MM.1S (cell line): Measurements from ENCODE around the gene TRPT1.

Source experiments
- DNase-seq: peaks from one replicate; pipeline ENCODE4 v3.0.0-alpha.2; 2015
- H2AFZ ChIP-seq: fragments of 300-600 bp; sonication (generic); 2 replicates; pipeline ENCODE4 v1.6.0; 2016; ENCODE audit warnings: antibody characterized with exemption, low read length
- H3F3A ChIP-seq: fragments of 300-600 bp; sonication (generic); 2 replicates; pipeline ENCODE4 v1.6.1; 2016; ENCODE audit warnings: mild to moderate bottlenecking, antibody characterized with exemption, low read length, moderate library complexity, mixed read lengths; ENCODE audit not compliant: insufficient read depth
- H3K27ac ChIP-seq: fragments of 300-600 bp; sonication (generic); 2 replicates; pipeline ENCODE4 v1.5.1; 2016; ENCODE audit warnings: mild to moderate bottlenecking, low read length
- H3K27me3 ChIP-seq: fragments of 300-600 bp; sonication (generic); replicated peaks from 2 replicates; pipeline ENCODE4 v1.6.0; 2016; ENCODE audit warnings: low read length; ENCODE audit not compliant: insufficient read depth
- H3K36me3 ChIP-seq: fragments of 300-600 bp; sonication (generic); replicated peaks from 2 replicates; pipeline ENCODE4 v1.6.1; 2016; ENCODE audit warnings: mild to moderate bottlenecking, low read length, mixed read lengths; ENCODE audit not compliant: insufficient read depth
- H3K4me1 ChIP-seq: fragments of 300-600 bp; sonication (generic); 2 replicates; pipeline ENCODE4 v1.6.1; 2016; ENCODE audit warnings: low read length, mixed read lengths
- H3K4me2 ChIP-seq: fragments of 300-600 bp; sonication (generic); 2 replicates; pipeline ENCODE4 v1.6.0; 2016; ENCODE audit warnings: low read depth, low read length
- H3K4me3 ChIP-seq: fragments of 300-600 bp; sonication (generic); 2 replicates; pipeline ENCODE4 v1.5.1; 2016; ENCODE audit warnings: low read length, mixed read lengths
- H3K79me2 ChIP-seq: fragments of 300-600 bp; sonication (generic); 2 replicates; pipeline ENCODE4 v1.6.1; 2016; ENCODE audit warnings: mixed run types, low read length, mixed read lengths
- H3K9ac ChIP-seq: fragments of 300-600 bp; sonication (generic); 2 replicates; pipeline ENCODE4 v1.6.1; 2016; ENCODE audit warnings: low read length, mixed read lengths
- H3K9me2 ChIP-seq: fragments of 300-600 bp; sonication (generic); replicated peaks from 2 replicates; pipeline ENCODE4 v1.6.1; 2016; ENCODE audit warnings: mild to moderate bottlenecking, low read length, mixed read lengths; ENCODE audit not compliant: insufficient read depth
- H3K9me3 ChIP-seq: fragments of 300-600 bp; sonication (generic); replicated peaks from 2 replicates; pipeline ENCODE4 v1.6.1; 2016; ENCODE audit warnings: mild to moderate bottlenecking, low read length, mixed read lengths; ENCODE audit not compliant: insufficient read depth
- H4K20me1 ChIP-seq: fragments of 300-600 bp; sonication (generic); 2 replicates; pipeline ENCODE4 v1.6.1; 2016; ENCODE audit warnings: mild to moderate bottlenecking, low read length, moderate library complexity, mixed read lengths; ENCODE audit not compliant: insufficient read depth
- EZH2 ChIP-seq: fragments of 300-600 bp; sonication (generic); optimal IDR thresholded peaks from 2 replicates; pipeline ENCODE3; 2017; ENCODE audit warnings: low read depth, mild to moderate bottlenecking, antibody characterized with exemption, low read length, mixed read lengths
- EZH2phosphoT487 ChIP-seq: fragments of 300-600 bp; sonication (generic); IDR thresholded peaks from 2 replicates; pipeline ENCODE4 v1.6.1; 2018; ENCODE audit warnings: antibody characterized with exemption, low read length
- TF ChIP-seq, protein P1 (sequence below): fragments of 300-600 bp; sonication (generic); IDR thresholded peaks from 2 replicates; pipeline ENCODE4 v1.5.1; 2016; ENCODE audit warnings: antibody characterized with exemption, low read length, mixed read lengths

TRPT1 gene

DNA sequence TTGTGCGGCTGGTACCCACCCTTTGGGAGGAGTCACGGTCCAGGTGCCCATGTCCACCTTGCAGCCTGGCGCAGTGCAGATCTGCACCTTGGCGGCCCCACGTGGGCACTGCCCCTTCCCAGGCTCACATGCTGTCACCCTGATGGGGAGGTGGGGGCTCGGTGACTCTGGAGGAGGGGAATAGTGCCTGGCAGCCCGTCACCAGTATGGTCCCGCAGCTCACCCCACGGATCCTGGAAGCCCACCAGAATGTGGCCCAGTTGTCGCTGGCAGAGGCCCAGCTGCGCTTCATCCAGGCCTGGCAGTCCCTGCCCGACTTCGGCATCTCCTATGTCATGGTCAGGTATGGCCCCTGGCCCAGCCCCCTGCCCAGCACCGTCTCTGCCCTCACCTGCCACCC lies 5.2 kb downstream of the TRPT1 start:
- Histone ChIP-seq H3K4me2 (no peak overlapping the region), H3K4me1 (no peaks in the 10 kb centered on the region)

DNA sequence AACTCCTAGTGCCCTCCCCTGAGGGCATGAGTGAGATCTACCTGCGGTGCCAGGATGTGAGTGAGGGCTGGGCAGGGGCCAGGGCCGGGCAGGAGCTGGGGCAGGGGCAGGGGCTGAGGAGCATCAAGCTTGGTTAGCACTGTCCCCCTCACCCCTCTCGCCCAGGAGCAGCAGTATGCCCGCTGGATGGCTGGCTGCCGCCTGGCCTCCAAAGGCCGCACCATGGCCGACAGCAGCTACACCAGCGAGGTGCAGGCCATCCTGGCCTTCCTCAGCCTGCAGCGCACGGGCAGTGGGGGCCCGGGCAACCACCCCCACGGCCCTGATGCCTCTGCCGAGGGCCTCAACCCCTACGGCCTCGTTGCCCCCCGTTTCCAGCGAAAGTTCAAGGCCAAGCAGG lies 5.7 kb downstream of the TRPT1 start:
- Histone ChIP-seq H3K9me3 (no peaks in the 10 kb centered on the region), H4K20me1 (no peaks in the 10 kb centered on the region), H3K4me3 (no peak overlapping the region), H3K9me2 (no peaks in the 10 kb centered on the region), H3K4me1 (no peaks in the 10 kb centered on the region), H3K4me2 (no peak overlapping the region), H3K27me3 (no peaks in the 10 kb centered on the region), H3K27ac (no peak overlapping the region), H2AFZ (no peak overlapping the region), H3F3A (no peaks in the 10 kb centered on the region), H3K9ac (no peak overlapping the region), H3K36me3 (no peaks in the 10 kb centered on the region), H3K79me2 (peaks cover 3% of the 10 kb centered on the region)
- TF ChIP-seq, protein P1, sequence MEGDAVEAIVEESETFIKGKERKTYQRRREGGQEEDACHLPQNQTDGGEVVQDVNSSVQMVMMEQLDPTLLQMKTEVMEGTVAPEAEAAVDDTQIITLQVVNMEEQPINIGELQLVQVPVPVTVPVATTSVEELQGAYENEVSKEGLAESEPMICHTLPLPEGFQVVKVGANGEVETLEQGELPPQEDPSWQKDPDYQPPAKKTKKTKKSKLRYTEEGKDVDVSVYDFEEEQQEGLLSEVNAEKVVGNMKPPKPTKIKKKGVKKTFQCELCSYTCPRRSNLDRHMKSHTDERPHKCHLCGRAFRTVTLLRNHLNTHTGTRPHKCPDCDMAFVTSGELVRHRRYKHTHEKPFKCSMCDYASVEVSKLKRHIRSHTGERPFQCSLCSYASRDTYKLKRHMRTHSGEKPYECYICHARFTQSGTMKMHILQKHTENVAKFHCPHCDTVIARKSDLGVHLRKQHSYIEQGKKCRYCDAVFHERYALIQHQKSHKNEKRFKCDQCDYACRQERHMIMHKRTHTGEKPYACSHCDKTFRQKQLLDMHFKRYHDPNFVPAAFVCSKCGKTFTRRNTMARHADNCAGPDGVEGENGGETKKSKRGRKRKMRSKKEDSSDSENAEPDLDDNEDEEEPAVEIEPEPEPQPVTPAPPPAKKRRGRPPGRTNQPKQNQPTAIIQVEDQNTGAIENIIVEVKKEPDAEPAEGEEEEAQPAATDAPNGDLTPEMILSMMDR = no peak
- TF ChIP-seq EZH2phosphoT487 (no peak), EZH2 (no peak)
- no peak for DNase-seq

More for the DNA sequence above, 5.2 kb downstream of the TRPT1 start:
- no peak overlapping the region for H3K9ac ChIP-seq
- H3K9me3 ChIP-seq = no peaks in the 10 kb centered on the region
- H4K20me1 ChIP-seq = no peaks in the 10 kb centered on the region
- no peak for DNase-seq
- H2AFZ ChIP-seq = no peak overlapping the region
- H3K36me3 ChIP-seq = no peaks in the 10 kb centered on the region
- no peak for TF ChIP-seq EZH2
- no peak for TF ChIP-seq EZH2phosphoT487
- TF ChIP-seq, protein P1 = no peak
- H3K27me3 ChIP-seq = no peaks in the 10 kb centered on the region
- H3K4me3 ChIP-seq = no peak overlapping the region
- H3K9me2 ChIP-seq = no peaks in the 10 kb centered on the region
- peaks cover 9% of the 10 kb centered on the region for H3K79me2 ChIP-seq
- H3F3A ChIP-seq = no peaks in the 10 kb centered on the region
- H3K27ac ChIP-seq = no peak overlapping the region

DNA sequence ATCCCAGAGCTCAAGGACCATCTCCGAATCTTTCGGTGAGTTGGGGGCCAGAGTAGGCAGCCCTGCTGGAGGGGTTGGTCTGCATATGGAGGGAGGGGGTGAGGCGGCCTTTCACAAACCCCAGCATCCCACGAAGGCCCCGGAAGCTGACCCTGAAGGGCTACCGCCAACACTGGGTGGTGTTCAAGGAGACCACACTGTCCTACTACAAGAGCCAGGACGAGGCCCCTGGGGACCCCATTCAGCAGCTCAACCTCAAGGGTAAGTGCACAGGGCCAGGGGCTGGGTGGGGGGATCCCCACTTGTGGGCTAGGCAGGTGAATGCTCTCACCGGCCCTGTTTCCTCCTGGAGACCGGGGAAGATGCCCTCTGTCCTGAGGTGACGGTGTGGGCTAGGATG lies 6.2 kb downstream of the TRPT1 start:
- H3K79me2 ChIP-seq = no peaks in the 10 kb centered on the region
- no peak overlapping the region for H3K4me2 ChIP-seq
- no peak overlapping the region for H3K27ac ChIP-seq
- no peaks in the 10 kb centered on the region for H3F3A ChIP-seq
- no peak overlapping the region for H2AFZ ChIP-seq
- no peak for DNase-seq
- TF ChIP-seq, protein P1 = no peak
- TF ChIP-seq EZH2 (no peak), EZH2phosphoT487 (no peak)
- H3K4me3 ChIP-seq = no peak overlapping the region
- no peaks in the 10 kb centered on the region for H4K20me1 ChIP-seq
- H3K9me2 ChIP-seq = no peaks in the 10 kb centered on the region
- no peaks in the 10 kb centered on the region for H3K4me1 ChIP-seq
- no peaks in the 10 kb centered on the region for H3K36me3 ChIP-seq
- no peak overlapping the region for H3K9ac ChIP-seq
- H3K9me3 ChIP-seq = no peaks in the 10 kb centered on the region
- H3K27me3 ChIP-seq = no peaks in the 10 kb centered on the region

DNA sequence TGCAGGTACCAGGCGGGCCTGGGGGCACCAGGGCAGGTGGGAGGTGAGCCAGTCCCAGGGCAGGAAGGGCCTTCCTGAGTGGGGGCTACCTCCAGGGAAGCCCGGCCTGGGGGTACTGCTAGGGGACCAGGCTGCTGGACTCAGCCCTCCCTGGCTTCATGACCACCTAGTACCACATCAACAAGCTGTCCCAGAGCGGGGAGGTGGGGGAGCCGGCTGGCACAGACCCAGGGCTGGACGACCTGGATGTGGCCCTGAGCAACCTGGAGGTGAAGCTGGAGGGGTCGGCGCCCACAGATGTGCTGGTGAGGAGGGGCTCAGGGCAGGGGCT lies 6.7 kb downstream of the TRPT1 start:
- Histone ChIP-seq H4K20me1 (no peaks in the 10 kb centered on the region), H3K27ac (no peak overlapping the region)
- TF ChIP-seq, protein P1 = no peak
- TF ChIP-seq EZH2 = no peak
- no peak for TF ChIP-seq EZH2phosphoT487

More for the DNA sequence above, 6.7 kb downstream of the TRPT1 start:
- Histone ChIP-seq H3K36me3 (no peaks in the 10 kb centered on the region), H3K4me3 (no peak overlapping the region), H2AFZ (no peak overlapping the region), H3K9ac (no peak overlapping the region), H3K9me2 (no peaks in the 10 kb centered on the region), H3K9me3 (no peaks in the 10 kb centered on the region), H3K4me1 (no peaks in the 10 kb centered on the region), H3K4me2 (no peak overlapping the region), H3K27me3 (no peaks in the 10 kb centered on the region), H3K79me2 (no peaks in the 10 kb centered on the region), H3F3A (no peaks in the 10 kb centered on the region)
- no peak for DNase-seq
